GM18505 (cell line): ENCODE results near the gene ZNF70.
A peak's percentile ranks its signal among the peaks of the same experiment; 100 is the strongest.

Source experiments
- ATAC-seq: cut with Tn5 transposase; IDR thresholded peaks from one replicate; pipeline ENCODE4 v1.9.1; 2021; ENCODE audit not compliant: unreplicated experiment
- POLR2A ChIP-seq: IDR thresholded peaks from 4 replicates; pipeline ENCODE4 v1.6.1; 2011; ENCODE audit warnings: borderline replicate concordance; ENCODE audit not compliant: insufficient read depth, insufficient read length; ENCODE audit errors: extremely low read depth

Gene ZNF70

DNA sequence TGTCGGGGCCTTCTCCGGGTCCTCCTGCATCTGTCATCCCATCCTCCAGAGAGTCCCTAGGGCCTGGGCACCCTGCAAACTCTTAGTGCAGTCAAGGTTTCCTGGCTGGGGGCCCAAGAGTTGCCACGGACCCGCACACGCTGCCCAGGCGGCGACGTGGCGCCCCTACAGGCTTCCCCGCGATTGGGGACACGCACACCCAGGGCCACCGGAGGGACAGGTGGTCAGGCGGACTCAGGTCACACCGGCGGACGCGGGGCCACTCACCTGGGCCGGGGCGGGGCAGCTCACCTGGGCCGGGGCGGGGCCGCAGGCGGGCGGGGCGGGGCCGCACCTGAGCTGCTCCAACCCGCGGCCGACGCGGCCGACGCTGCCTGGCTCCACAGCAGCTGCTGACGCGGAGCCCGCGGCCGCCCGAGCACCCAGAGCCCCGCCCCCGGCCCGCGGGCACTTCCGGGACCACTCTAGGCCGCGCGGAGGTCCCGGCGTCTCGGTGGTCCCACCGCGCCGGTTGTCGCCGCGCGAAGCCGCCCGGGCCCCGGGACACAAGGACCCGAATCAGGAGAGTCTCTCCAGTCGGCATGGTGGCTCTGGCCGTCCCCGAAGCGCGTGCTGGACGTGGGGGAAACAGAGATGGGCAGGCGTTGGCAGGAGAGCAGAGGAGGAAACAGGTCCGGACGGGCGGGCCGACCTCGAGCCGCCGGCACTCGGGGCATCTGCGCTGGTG lies at the start of gene ZNF70:
ZNF70 (minus strand) TSS at position 399 of the 727 bp plus-strand sequence. CDS start 5,972 bp downstream, outside the sequence.
- ATAC-seq: peak; percentile 56

DNA sequence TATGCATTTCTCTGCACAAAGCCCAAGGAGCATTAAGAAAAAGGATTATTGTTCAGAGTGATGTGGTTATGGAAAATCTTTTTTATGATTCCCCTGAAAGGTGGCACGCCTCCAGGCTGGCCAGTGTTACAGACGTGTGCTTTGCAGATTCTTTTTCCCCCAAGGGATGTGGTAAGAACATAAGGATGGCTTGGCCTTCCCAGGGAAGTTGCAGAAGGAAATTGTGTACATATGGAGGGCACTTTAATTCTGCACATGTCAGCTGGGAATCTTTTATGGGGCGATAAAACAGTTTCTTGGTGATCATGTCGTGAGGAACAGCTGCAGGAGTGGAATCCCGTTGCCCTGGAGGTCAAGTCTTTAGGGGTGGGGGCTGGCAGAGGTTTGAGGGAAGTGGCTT lies 45.5 kb upstream of the ZNF70 start:
- no peak for TF ChIP-seq POLR2A
- no peak for ATAC-seq

More for the DNA sequence above, at the start of gene ZNF70:
- TF ChIP-seq POLR2A: peak; percentile 65

DNA sequence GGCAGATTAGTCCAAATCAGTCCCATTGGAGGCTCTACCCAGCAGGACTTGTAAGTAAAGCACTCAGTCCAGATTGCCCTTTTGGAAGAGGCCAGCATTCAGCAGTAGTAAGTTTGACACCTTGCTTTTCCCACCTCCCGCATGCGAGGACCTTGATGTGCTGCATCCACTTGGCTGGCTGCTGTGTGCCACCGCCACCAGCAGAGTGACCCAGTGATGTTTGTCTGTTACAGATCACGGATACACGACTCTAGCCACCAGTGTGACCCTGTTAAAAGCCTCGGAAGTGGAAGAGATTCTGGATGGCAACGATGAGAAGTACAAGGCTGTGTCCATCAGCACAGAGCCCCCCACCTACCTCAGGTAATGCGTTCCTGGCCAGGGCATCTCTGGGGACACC lies 42.4 kb upstream of the ZNF70 start:
- TF ChIP-seq POLR2A: no peak
- ATAC-seq: no peak

DNA sequence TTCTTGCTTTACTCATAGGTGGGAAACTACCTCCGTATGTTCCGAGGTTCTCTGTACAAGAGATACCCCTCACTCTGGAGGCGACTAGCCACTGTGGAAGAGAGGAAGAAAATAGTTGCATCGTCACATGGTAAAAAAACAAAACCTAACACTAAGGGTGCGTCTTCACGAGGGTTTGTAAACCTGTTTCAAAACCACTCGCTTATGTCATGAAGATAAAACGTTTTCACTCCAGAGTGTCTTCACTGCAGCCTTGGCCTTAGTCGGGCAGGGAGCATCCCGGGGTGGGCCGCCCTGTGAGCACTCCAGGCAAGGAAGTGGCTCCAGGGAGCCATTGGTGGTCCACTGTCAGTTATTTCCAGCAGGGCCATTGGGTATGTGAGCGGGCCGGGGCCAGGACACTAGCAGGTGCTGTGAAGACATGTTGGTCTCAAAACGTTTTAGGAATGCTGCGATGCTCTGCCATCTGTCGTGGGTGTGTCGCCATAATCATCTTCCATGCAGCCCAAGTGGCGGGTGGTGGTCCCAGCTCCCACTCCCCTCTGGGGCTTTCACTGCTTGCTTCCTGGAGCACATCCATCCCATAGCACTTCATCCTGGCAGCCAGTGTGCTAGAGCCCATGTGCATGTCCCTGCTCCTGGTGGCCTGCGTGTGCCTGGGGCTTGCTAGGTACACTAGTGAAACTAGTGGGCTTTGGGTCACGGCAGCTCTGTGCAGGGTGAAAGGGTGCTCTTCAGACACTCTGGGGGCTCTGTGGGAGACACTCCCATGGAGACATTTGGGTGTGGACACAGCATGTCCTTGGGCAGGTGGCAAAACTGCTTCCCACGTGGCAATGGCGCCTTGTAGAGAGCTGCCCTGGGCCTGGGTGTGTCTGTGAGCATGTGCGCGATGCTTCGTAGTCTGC lies 41.1 kb upstream of the ZNF70 start:
- no peak for ATAC-seq
- no peak for TF ChIP-seq POLR2A

DNA sequence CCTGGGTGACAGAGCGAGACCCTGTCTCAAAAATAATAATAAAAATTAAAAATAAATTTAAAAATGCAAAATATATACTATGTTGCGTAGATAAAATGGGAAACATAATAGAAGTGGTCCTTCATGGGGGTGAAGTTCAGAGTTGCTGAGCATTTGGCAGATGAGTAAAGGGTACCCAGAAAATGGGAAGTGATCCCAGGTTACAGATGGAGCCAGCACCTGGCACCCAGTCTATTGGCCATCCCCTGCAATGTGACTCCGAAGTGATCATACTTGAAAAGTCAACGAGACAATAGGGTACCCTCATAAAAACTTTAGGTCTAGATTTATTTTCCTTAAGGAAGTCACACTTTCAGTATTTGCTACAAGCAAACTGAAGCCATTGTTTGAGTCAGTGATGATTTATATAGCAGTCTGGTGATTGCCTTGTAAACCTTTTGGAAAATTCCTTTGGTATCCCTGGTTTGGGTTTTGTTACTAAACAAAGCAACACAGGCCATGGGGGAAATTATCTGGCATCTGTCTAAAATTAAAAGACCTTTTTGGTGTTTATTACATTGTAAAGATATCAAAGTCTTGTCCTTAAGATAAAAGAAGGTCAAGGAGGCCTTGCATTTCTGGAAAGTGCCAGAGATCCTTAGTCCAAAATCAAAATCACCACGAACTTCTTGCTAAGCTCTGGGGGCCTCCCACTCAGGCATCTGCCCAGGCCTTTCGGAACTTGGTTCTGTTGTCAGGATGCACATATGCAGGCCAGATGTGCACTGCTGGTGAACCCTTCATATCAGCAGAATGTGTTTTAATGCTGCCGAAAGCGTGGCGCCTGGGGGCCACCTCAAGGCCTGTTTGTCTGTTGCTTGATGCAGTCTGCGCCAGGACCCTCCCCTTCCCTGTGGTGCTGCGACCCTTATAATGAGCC lies 40.2 kb upstream of the ZNF70 start:
- ATAC-seq: no peak
- no peak for TF ChIP-seq POLR2A

DNA sequence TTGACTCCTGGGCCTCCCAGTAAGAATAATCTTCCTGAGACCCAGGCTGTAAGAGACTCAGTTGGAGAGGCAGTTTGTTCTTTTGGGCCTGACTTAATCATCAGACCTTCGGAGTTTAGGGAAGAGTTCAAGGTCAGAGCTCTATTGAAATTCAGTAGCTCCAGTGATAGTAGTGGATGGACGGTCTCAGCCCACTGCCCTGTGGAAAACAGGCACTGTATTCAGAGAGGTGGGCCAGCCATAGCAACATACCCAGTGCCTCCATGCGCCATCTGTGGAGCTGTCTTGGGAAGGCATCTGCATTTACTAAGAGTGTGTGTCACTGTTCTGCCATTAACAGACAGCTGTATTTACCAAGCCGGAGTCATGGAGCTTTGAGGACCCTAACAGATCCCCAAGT lies 38.7 kb upstream of the ZNF70 start:
- TF ChIP-seq POLR2A: no peak
- no peak for ATAC-seq

DNA sequence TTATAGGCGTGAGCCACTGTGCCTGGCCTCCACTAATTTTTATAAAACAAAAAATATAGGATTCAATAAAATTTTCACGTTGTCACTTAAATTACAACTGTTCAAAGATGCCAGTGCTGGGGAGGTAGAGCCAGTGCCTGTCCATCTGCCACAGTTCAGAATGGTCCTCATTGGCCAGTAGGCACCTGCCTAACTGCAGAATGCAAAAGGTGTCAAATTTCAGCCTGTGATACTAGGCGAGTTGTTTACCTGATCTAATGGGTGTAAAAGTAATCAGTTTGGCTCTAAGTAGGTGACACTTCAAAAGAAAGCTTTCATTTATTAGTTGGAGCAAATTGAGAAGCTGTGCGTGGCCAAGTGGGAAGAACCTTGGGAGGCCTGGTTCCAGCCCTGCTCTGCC lies 38.2 kb upstream of the ZNF70 start:
- no peak for ATAC-seq
- no peak for TF ChIP-seq POLR2A

DNA sequence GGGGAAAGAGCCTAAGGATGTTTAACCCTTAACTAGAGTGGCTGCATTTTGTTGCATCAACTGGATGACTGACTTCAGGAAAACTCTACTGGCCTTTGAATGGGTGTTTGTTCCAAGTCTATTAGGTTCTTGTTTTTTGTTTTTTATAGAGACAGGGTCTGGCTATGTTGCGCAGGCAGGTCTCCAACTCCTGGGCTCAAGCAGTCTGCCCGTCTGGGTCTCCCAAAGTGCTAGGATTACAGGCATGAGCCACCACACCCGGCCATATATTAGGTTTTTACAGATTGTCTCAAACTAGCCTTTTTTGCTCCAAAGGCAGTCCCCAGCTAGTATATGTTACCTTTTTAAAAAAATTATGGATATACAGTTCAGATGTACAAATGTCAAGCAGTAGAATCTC lies 37.0 kb upstream of the ZNF70 start:
- no peak for ATAC-seq
- no peak for TF ChIP-seq POLR2A

DNA sequence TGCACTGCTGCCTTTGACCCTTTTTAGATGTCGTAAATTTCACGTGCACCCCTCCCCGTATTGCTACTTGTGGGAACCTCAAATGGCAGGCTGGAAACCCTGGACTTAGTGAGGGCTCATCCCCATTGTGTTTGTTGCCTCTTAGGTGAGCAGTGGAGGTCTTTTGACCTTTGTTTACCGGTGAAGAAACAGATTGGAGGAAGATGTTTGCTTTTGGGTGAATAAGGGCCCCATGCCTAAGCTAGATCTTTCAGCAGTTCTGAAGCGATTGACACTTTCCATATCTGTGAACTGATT lies 36.6 kb upstream of the ZNF70 start:
- TF ChIP-seq POLR2A: no peak
- ATAC-seq: no peak

DNA sequence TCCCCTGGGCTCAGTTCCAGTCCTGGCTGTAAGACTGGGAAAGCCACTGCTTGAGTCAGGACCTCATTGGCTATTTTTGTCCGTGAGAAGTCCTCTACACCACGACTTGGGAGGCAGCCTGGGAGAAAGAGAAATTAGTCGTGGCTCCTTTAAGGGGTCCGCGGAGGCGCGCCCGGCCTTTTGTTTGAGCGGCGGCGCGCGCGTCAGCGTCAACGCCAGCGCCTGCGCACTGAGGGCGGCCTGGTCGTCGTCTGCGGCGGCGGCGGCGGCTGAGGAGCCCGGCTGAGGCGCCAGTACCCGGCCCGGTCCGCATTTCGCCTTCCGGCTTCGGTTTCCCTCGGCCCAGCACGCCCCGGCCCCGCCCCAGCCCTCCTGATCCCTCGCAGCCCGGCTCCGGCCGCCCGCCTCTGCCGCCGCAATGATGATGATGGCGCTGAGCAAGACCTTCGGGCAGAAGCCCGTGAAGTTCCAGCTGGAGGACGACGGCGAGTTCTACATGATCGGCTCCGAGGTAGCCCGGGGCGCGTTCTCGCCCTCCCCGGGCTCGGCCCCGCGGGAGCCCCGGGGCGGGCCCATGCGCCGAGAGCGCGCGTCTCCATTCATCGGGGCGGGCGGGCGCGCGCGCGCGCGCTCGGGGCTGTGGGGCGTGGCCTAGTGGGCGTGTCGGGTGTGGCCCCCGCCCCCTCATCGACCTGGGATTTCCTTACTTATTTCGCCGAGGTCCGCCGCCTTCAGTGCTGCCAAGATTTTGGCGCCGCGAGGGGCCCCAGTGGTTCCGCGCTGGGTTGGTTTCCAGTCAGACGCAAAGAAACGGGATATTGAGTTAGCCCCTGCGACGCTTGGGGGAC lies 36.1 kb upstream of the ZNF70 start, which contains the start of gene SMARCB1:
SMARCB1 (plus strand) TSS at position 215 of the 848 bp plus-strand sequence; CDS start at position 419, 204 bp downstream.
- ATAC-seq: peak; percentile 67
- peak; percentile 70 for TF ChIP-seq POLR2A

DNA sequence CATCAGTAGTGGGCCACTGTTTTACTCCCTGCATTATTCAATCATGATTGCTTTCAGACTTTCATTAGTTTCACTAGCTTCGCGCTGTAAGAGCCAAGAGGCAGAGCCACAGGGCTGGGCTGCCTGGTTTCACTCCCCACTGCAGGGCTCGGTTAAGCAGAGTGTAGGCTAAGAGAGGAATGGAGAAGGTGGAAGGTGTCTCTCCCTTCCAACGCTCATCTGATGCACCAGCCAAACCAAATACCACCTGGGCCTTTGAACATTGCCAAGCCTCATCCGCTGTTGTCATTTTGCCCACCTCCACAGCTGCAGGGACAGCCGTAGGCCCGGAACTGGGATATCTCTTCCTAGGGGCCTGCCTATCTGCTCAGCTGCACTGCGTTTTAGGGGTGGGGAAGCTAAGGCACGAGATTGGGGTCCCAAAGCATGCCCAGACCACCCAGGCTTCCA lies 35.4 kb upstream of the ZNF70 start:
- no peak for ATAC-seq
- no peak for TF ChIP-seq POLR2A

DNA sequence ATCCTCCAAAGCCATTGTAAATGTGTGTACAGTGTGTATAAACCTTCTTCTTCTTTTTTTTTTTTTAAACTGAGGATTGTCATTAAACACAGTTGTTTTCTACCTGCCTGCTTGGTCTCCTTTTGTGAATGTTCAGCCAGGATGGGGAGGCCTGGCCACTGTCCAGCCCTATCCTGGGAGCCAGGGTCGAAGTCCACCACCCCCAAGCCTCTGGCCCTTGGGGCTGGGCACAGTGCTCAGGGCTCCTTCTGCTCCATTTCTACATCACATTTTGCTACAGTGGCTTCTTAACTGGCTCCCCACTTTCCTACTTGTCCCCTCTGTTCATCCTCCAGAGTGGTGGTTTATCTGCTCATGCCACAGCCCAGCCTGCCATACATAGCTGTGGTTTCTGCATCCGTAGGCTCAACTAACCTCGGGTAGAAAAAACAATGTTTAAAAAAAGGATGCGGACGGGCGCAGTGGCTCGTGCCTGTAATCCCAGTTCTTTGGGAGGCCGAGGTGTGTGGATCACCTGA lies 33.4 kb upstream of the ZNF70 start:
- TF ChIP-seq POLR2A: no peak
- no peak for ATAC-seq
